ENCODE results near the gene ARHGEF4. TPM values are rescaled to one million over a fixed set of nuclear protein-coding genes. Genes with fewer than 3 reads are reported as not detected.
A peak's percentile ranks its signal among the peaks of the same experiment; 100 is the strongest.

ARHGEF4 gene
- total RNA-seq, 6 experiments from 2014 or later, result 0.44 to 6.7 (median 0.67) TPM; not detected in 2

- Histone ChIP-seq H3K9me3 (no peaks in the 10 kb centered on the region), H3K27me3 (peaks cover 0 to 8% of the 10 kb centered on the region in 2 donors), H3K4me1 (peaks cover 0 to 6% (median 0%) of the 10 kb centered on the region in 4 donors), H3K4me3 (no peak overlapping the region), H3K36me3 (no peaks in the 10 kb centered on the region), H3K27ac (no peak overlapping the region)
- TF ChIP-seq POLR2A (IDR thresholded peaks at IDR 0.05), result no peak
- TF ChIP-seq, protein P1, sequence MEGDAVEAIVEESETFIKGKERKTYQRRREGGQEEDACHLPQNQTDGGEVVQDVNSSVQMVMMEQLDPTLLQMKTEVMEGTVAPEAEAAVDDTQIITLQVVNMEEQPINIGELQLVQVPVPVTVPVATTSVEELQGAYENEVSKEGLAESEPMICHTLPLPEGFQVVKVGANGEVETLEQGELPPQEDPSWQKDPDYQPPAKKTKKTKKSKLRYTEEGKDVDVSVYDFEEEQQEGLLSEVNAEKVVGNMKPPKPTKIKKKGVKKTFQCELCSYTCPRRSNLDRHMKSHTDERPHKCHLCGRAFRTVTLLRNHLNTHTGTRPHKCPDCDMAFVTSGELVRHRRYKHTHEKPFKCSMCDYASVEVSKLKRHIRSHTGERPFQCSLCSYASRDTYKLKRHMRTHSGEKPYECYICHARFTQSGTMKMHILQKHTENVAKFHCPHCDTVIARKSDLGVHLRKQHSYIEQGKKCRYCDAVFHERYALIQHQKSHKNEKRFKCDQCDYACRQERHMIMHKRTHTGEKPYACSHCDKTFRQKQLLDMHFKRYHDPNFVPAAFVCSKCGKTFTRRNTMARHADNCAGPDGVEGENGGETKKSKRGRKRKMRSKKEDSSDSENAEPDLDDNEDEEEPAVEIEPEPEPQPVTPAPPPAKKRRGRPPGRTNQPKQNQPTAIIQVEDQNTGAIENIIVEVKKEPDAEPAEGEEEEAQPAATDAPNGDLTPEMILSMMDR (IDR thresholded peaks at IDR 0.05), result no peak
- DNase-seq, result no peak
- WGBS (ENCODE audit: insufficient coverage, low coverage, low lambda C conversion rate, missing lambda C conversion rate), result 50% methylated on average over 7 of the region's 16 CpGs
- intact Hi-C loops (cut with DNase I), result no loop called here
- ATAC-seq, result no peak
Measured at GRCh38 chr2:130839011-130839780, 2.5 kb downstream of the ARHGEF4 start.

DNA sequence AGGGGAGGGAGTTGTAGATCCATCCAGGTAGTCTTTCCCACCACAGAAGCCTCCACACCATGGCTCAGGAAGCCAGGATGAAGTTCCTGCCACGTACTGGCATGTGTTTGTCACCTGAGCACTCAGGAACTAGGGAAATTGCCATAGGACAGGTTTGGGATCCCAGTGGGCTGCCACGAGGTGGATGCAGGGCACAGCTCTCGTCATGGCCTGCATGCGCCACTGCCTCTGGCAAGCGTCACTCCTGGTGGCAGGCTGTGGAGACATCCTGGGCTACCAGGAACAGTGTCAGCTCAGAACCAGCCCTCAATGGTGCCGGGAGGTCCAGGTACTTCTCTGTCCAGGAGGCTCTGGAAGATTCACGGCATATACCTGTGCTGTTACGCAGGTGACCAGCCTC is 3.8 kb downstream of the ARHGEF4 start:
- Histone ChIP-seq H3K36me3 (no peaks in the 10 kb centered on the region), H3K9me3 (no peaks in the 10 kb centered on the region), H3K27me3 (peaks cover 0 to 8% of the 10 kb centered on the region in 2 donors), H3K4me3 (no peak overlapping the region), H3K4me1 (peaks cover 0 to 6% (median 0%) of the 10 kb centered on the region in 4 donors), H3K27ac (no peak overlapping the region)
- intact Hi-C loops (cut with DNase I), result no loop called here
- no peak for DNase-seq
- 80% methylated on average over 1 of the region's 8 CpGs for WGBS (ENCODE audit: insufficient coverage, low coverage, low lambda C conversion rate, missing lambda C conversion rate)
- no peak for ATAC-seq
- TF ChIP-seq, protein P1 (IDR thresholded peaks at IDR 0.05), result no peak

DNA sequence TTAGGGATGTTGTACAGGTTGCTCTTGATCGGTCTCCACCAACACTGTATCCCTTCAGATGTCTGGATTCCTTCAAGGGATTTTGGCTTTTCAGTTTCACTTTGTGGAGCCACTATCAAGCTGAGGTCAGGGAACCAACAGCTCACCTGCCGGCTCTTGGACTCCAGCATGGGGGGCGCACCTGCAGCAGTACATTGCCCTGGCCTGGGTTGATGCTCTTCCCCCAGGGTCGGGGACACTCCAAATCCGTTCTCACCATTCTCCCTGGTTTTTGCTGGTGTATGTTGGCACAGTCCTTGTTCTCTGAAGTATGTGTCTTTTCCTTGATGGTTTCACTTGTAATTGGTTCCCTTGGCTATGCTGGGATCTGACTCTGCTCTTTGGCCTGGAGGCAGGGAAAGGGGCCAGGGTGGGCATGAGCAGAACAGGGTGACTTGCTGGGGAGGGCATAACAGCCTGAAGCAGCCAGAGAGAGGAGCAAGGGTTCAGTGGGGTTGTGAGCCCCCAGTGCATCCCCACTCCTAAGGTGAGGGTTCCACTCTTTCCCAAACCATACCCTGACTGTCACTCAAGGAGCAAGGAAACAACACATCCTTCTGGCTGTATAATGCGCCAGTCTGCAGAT is 5.1 kb downstream of the ARHGEF4 start:
- Histone ChIP-seq H3K27ac (no peak overlapping the region), H3K4me3 (no peak overlapping the region), H3K9me3 (no peaks in the 10 kb centered on the region), H3K36me3 (no peaks in the 10 kb centered on the region), H3K27me3 (peaks cover 0 to 6% of the 10 kb centered on the region in 2 donors), H3K4me1 (peaks cover 0 to 6% (median 0%) of the 10 kb centered on the region in 4 donors)
- ATAC-seq (no peak), DNase-seq (peak in 1 of 3 donors; percentile 1)
- WGBS (ENCODE audit: insufficient coverage, low coverage, low lambda C conversion rate, missing lambda C conversion rate), result 45% methylated on average over 4 of the region's 6 CpGs
- intact Hi-C loops (cut with DNase I), result no loop called here
- TF ChIP-seq, protein P1 (IDR thresholded peaks at IDR 0.05), result no peak
- TF ChIP-seq POLR2A (IDR thresholded peaks at IDR 0.05), result no peak

GRCh38 chr2:130842770-130843169 is 6.1 kb downstream of the ARHGEF4 start:
- Histone ChIP-seq H3K9me3 (no peaks in the 10 kb centered on the region), H3K4me1 (no peaks in the 10 kb centered on the region), H3K4me3 (no peak overlapping the region), H3K27me3 (no peaks in the 10 kb centered on the region), H3K36me3 (no peaks in the 10 kb centered on the region), H3K27ac (no peak overlapping the region)
- ATAC-seq (no peak), DNase-seq (peak in 1 of 3 donors; percentile 2)
- 63% methylated on average over 2 of the region's 8 CpGs for WGBS (ENCODE audit: insufficient coverage, low coverage, low lambda C conversion rate, missing lambda C conversion rate)
- TF ChIP-seq, protein P1 (IDR thresholded peaks at IDR 0.05), result no peak
- TF ChIP-seq POLR2A (IDR thresholded peaks at IDR 0.05), result no peak
- intact Hi-C loops (cut with DNase I), result no loop called here
